Endometrial microvascular endothelial cells (primary cell): Measurements from ENCODE around the gene PCID2. TPM values are rescaled to one million over a fixed set of nuclear protein-coding genes. Genes with fewer than 3 reads are reported as not detected.
"Not testable (repeated sequence)": the region's sequence is repeated elsewhere in the genome, so short reads cannot be mapped to it uniquely, and the experiment has no call there.

Experiments
- in situ Hi-C: cut with HindIII; loops from 2 replicates; pipeline ENCODE4 v1.10.0; 2017; ENCODE audit warnings: low sequenced_read_pairs, low pct_unique_long_range_greater_than_20kb; ENCODE audit errors: inconsistent ontology term
- total RNA-seq: library from RNA; depleted of rRNA; stranded (reverse); fragments of >200 nt; gene quantifications from one replicate; pipeline ENCODE4 v1.2.3, GENCODE V29; 2015; ENCODE audit errors: inconsistent ontology term

PCID2 gene
- total RNA-seq, result 109 TPM

DNA sequence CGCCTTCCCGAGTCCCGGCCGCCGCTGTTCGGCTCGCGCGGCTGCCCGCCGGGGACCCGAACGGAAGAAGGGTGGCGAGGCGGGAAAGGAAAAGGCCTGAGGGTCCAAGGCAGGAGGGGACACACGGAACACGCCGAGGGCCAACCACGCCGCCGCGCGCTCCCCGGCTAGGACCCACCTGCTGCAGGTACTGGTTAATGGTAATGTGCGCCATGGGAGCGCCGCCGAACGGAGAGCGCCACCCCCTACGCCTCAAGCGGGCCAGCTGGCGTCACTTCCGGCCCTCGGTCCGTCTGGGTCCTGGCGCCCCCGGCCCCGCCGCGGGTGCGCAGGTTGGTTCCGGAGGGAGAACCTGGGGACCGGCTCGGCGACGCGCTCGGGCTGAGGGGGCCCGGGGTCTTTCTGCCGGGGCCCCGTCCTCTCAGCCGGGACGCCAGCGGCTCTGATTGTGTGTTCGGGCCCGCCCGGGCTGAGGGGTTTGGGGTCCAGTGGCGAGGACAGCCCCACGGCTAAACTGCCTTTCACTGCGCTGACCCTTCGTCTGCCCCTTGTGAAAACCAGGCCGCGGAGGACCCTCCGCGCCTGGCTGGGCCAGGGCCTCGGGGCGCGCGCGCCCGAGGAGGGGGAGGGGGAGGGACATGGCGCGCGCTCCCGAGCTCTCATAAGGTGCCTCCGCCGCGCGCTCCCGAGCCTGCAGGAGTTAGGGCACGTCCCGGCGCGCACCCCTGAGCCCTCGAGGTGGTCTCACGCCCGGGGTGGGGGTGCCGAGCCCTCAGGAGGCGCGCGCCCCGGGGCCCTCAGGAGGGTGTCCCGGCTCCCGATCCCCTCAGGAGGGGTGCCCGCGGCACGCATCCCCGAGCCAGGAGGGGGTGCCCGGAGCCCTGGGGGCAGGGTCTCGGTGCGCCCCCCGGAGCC lies at the start of gene PCID2:
Gene PCID2, minus strand, starts transcription at position 249 of the 915 bp plus-strand sequence. Its CDS starts 35 bp downstream, at position 214.
- in situ Hi-C loops, result no loop called here

DNA sequence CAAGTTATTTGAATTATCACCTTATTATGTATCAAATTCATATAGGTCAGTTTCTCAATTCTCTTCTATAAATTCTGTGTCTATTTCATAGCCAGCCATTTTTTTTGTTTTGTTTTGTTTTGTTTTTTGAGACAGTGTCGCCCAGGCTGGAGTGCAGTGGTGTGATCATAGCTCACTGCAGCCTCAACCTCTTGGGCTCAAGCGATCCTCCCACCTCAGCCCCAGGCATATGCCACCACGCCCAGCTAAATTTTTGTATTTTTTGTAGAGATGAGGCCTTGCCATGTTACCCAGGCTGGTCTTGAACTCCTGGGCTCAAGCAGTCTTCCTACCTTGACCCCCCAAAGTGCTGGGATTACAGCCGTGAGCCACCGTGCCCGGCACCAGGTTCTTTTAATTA lies 49.4 kb upstream of the PCID2 start:
- in situ Hi-C loops, result not testable (repeated sequence)

DNA sequence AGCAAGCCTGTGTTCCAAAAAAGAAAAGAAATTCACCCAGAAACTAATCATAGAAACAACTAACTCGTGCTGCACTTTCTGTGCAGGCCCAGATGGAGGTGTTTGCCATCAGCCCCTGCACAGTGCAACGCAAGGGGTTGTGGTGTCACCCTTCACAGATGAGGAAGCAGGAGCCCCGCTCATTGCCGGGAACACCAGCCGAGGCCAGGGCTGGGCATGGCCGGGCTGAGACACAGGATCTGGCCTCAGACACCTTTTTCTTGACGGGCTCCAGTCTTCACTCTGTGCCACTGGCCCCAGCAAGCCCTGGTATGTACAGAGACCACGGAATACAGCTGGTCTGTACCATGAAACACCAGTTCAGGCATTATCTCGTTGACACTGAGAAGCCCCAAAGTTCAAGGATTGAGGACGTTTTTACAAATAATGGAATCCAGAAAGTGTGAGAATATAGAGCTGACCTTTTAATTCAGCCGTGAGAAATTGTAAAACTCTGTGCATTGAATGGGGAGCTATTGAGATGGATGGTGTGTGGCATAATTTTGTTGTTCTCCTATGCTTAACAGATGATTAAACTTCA lies 44.1 kb upstream of the PCID2 start:
- in situ Hi-C loops, result no loop called here

DNA sequence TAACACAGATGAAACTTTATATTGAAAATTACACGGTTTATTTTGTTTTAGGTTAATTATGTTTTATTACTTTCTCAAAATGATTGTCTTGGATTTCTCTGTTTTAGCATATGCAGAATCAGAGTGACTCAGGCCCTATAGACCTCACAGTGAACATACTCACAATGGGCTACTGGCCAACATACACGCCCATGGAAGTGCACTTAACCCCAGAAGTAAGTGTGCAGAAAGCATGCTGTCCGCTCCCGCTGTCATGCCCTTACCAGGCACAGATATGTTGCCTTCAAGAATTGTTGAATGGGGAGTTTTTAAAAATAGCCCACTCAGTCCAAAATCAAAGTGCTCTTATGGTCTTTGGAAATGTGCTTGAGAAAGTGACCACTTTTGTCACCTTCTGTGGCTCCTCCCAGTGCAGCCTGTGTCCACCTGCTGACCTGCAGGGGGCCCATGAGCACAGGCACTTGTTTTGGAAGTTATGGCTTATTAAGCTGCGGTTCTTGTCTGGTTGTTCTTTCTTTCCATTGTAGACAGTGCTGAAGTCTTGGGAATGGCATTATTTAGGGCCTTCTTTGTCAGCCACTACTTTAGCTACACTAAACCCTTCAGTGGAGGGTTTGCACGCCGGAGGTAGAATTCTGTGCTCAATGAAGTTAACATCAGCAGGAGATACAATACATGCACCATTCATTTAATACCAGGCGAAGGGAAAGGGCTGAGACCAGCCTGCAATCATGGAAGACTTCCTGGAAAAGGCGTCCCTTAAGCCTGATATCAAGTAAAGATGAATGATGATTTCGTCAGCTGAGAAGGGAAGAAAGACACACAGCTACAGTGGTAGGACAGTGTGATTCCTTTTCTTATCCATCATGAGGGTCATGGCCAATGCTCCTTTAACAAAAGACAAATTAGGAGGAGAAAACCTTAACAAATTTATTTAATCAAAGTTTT lies 37.7 kb upstream of the PCID2 start:
- in situ Hi-C loops, result no loop called here

DNA sequence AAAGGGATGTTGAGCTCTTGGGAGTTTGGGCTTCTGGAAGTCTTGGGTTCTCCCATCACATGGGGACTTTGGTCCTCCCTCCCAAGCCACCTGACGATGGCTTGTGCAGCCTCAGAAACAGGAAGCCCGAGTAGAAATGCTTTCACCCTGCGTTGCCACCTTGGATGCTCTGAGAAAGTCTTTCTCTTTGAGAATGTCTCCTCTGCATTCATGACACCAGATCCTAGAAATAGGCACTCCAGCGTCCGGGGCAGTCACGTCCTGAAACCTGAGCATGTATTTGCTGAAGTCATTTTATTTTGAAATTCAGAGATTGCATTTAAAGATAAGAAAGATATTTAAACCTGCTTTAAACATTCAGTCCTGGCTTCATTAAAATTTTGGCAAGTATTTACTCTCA lies 35.4 kb upstream of the PCID2 start:
- in situ Hi-C loops, result no loop called here

DNA sequence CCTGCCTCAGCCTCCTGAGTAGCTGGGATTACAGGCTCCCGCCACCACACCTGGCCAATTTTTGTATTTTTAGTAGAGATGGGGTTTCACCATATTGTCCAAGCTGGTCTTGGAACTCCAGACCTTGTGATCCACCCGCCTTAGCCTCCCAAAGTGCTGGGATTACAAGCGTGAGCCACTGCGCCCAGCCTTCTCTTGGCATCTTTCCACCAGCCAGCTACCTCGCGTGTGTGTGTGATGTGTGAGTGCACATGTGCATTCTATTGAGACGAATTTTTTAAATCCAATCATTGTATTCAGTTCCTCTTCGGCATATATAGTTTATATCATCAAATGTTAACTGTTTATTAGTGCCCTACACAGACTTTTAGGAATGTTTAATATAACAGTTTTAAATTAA lies 33.2 kb upstream of the PCID2 start:
- in situ Hi-C loops, result not testable (repeated sequence)

DNA sequence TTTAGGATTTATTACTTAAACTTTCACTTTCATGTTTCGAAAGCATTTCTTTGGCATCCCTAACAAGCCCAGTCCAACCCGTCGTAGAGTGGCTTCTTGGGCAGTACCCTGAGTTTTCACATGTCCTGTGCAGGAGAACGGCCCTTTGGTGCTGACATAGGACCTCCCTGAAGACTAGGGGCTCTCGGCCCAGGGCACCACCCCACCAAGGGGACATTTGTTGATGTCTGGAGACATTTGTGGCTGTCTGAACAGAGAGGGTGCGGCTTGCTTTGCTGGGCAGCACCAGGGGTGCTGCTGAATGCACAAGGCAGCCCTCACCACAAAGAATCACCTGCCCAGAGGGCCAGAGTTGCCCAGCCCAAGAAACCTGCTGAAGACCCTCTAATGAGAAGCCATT lies 31.5 kb upstream of the PCID2 start:
- in situ Hi-C loops, result no loop called here

DNA sequence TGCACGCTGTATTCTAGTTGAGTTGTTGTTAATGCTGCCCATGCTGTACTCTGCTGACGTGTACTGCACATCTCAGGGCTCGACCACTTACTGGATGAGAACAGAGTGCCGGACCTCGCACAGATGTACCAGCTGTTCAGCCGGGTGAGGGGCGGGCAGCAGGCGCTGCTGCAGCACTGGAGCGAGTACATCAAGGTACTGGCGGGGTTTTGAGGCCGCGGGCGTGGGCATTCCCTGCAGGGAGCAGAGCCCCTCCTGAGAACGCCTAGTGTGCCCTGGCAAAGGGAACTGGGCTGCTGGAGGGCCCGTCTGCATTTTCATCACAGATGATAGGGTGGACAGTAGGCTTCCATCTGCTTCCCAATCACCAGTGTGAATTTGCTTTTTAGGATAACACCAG lies 30.9 kb upstream of the PCID2 start:
- in situ Hi-C loops, result no loop called here

DNA sequence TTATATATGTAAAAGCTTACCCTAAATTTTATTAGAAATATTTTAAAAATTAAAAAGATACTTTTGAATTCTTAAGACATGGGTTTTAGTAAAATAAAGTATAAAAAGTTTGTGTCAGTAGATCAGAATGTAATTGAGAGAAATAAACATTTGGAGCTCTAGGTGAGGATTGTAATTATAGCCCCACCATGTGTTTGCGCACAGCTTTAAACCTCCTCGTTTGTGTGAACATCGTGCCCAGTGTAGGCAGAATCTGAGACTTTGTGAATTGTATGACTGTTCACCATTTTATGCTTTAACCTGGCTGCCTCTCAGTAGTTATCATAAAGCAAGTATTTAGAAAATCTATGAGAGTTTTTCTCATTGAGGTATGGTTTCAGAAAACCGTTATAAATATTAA lies 30.1 kb upstream of the PCID2 start:
- in situ Hi-C loops, result no loop called here

DNA sequence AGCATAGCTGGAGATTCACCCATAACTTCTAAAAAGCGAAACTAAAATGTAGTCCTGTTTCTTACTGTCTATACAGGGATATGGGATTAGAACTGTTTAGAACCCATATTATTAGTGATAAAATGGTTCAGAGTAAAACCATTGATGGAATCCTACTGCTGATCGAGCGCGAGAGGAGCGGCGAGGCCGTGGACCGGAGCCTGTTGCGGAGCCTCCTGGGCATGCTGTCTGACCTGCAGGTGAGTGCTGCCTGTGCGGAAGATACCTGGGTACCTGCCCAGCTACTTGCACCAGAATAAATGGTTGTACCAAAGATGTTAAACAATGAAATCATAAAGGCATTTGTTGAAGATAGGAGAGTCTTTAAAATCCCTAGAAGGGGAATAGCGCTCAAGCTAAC lies 24.6 kb upstream of the PCID2 start:
- in situ Hi-C loops, result no loop called here

DNA sequence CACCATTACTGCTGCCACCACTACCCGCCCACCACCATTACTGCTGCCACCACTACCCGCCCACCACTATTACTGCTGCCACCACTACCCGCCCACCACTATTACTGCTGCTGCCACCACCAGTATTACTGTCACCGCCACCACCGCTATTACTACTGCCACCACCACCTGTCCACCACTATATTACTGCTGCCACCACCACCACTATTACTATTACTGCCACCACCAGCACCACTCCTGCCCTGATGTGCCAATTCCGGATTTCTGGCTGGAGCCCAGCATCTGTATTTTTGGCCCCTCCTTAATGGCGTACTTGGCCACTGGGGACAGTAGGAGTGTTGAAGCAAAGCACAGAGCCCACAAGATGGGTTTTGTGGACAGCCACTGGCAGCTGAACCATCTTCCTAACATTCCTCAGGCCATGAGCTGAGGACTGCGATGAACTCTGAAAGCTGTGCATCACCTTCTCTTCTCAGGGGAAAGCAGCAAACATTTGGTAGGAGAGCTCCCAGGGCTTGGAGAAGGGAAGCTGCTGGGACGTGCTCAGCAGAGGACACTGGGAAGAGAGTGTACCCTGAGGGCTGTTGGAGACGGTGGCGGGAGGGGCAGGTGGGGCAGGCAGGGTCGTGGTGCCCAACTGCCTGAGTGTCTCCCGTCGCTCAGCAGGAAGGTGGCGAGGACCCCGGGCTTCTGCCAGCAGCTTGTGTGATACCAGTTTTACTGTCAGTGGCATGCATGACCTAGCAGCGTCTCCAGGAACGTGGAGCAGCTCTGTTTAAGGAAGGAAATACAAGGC lies 23.9 kb upstream of the PCID2 start:
- in situ Hi-C loops, result no loop called here

DNA sequence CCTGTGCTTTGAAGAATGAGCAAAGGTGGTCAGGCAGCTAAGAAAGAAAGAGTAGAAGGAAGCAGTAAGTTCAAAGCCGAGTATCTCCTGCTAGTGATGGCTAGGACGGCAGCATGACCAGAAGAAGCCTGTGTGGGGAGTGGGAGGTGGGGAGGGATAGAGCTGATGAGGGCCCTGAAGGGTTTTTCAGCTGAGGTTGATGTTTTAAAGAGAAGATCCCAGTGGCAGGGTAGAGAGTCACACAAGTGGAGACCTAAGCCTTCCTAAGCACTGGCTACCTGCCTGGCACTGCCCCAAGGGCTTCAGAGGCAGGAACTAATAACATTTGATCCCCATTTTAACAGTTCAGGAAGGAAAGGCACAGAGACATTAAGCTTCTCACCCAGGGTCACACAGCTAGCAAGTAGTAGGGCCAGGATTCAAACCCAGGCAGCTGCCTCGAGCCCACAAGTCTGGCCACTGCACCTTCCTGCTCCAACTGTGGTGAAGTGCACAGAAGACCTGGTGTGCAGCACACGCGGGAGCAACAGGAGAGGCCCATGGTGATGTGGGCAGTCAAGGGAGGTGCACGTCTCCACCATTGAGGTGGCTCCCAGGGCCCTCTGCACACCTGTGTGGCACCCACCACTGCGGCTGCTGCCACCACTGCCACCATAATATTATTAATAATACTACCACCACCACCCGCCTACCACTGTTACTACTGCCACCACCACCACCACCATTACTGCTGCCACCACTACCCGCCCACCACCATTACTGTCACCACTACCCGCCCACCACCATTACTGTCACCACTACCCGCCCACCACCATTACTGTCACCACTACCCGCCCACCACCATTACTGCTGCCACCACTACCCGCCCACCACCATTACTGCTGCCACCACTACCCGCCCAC lies 23.1 kb upstream of the PCID2 start:
- in situ Hi-C loops, result no loop called here

DNA sequence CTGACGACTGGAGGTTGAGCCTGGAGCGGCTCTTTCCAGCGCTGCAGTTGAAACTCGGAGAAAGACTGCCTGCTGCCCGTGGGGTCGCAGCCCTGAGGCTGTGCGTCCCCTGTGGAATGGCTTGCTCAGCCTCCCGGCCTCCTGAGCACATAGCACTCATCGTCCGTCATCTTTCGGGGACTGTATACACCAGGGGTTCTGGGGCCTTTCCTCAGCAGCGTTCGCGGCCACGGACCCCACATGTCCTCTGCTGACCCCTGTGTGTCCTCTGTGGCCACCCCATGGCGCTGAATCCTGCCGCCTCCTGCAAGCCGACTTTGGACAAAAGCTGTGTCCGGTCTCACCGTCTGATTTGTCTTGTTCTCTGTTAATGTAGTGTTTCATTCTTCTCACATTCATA lies 21.3 kb upstream of the PCID2 start:
- in situ Hi-C loops, result no loop called here

DNA sequence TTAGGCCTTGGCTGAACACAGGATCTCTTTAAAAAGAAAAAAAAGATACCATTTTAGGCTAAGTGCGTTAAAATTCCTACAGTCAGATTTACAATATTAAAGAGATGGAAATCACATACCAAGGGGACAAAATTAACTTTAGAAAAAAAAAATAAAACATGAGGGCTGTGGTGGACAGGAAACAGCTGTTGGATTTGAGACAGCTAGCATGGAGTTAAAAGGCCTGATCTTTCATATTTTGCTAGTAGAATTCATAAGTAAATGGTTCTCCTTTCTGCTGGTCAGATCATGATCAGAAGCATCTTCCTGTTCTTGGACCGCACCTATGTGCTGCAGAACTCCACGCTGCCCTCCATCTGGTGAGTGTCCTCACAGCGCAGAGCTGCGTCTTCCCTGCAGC lies 20.7 kb upstream of the PCID2 start:
- in situ Hi-C loops, result no loop called here

DNA sequence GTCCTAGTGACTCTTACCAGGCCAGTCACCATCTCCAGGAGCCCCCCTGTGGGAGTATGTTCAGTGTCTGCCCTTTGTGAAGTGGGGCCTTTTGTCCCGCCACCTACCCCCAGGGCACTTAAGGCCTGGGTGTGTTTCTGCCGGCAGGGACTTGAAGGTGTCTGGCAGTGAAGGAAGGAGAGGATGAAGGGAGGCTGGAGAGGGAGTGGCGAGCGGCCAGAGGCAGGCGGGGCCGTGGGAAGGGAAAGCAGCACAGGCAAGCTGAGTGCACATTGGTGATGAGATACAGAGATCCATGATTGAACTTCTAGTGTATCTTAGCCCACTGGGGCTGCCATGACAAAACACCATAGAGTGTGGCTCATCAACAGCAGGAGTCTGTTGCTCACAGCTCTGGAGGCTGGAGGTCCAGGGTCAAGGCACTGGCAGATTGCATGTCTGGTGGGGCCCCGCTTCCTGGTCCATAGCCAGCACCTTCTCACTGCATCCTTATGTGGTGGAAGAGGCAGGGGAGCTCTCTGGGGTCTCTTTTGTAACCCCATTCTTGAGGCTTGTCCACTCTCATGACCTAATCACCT lies 18.5 kb upstream of the PCID2 start:
- in situ Hi-C loops, result no loop called here

DNA sequence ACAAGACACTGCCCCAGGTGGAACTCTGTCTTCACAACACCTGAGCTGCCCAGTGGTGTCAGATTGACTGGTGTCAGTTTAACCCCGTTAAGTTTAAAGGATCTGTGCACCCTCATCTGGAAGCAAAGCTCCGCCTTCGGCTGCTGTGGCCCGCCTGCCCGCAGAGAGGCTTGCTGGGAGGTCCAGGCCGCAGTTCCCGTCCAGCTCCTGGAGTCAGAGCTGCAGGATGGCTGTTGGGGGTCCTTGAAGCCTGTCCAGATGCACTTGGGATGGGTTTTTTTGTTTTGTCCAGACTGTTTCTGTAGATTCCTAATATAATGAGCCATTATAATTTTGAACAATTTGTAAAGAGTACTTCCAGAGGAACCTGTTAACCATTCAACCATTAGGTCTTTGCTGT lies 17.0 kb upstream of the PCID2 start:
- in situ Hi-C loops, result no loop called here

DNA sequence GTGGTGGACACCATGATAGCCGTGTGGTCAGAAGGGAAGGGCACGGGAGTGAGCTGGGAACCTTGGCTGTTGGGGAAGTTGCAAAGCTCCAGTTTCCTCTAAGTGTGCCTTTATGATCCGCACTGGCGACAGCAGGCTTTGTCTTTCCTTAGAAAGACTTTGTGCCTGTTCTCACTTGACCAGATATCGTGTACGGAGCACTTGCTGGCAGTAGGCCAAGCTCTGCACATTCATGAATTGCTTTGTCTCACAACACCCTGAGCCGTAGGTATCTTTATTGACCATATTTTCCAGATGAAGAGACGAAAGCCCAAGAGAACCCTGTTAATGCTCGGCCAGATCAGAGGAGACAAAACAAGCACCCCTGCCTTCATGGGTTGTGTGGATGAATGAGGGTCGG lies 16.0 kb upstream of the PCID2 start:
- in situ Hi-C loops, result no loop called here
